NCI-H2171 treated with DMSO at 0.1 percent for 48 hours (cell line): ENCODE data around the gene GLB1L2.
A peak's percentile ranks its signal among the peaks of the same experiment; 100 is the strongest.

Experiments
- DNase-seq: peaks from one replicate; lab custom pipeline; 2025; lab: John Stamatoyannopoulos, UW

The GLB1L2 gene

GRCh38 chr11:134349109-134349801, 17.5 kb downstream of the GLB1L2 start:
- no peak for DNase-seq

- DNase-seq: no peak
These were observed 18.1 kb downstream of the GLB1L2 start for GRCh38 chr11:134349802-134350355.

DNA sequence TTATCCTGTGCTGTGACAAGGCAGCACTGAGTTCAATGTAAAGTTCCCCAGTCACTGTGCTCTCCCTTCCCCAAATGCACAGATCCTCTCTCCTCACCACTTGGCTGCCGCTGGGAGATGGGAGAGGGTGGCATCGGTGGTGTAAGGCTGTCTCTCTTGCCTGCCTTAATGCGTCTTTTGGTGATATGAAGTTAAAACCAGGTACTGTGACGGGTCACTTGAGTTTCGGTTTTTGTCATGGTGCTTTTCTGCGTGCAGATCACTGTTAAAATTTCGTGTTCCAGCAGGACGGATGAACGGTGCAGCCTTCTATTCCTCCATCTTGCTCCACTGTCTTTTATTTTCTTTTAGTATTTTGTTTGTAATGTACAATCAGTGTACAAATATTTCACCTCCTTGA, 18.6 kb downstream of the GLB1L2 start:
- DNase-seq: no peak

- DNase-seq: no peak
These were observed 20.3 kb downstream of the GLB1L2 start for GRCh38 chr11:134352111-134352510.

DNA sequence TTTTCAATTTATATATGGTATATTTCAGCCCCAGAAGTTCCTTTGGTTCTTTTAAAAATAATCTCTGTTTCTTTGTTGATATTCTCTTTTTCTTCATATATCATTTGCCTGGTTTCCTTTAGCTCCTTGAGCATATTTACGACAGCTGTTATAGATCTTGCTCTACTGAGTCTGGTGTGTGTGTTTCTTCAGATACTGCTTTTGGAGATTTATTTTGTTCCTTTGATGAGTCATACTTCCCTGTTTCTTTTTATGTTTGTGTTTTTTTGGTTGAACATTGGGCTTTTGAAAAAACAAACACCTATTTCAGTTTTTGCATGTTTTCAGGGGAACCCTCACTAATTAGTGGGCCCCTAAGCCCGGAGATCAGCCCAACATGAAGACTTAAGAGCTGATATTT, 23.3 kb downstream of the GLB1L2 start:
- DNase-seq: no peak

DNA sequence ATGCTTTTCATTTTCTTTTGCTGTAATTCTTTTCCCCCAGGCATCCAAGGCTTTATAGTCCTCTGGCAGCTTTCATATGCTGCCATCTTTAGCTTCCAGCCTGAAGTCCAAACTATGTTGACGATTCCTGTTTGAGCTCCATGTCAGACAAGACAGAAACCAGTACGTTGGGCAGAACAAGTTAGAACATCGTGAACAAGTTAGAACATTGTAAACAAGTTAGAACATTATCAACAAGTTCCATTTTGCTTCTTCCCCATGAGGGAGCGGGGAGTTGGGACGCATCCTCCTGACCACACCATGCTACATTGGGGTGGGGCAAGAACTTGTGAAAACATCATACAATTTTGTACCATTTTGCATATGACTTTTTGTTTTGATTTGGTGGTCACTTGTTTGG, 23.9 kb downstream of the GLB1L2 start:
- no peak for DNase-seq

DNA sequence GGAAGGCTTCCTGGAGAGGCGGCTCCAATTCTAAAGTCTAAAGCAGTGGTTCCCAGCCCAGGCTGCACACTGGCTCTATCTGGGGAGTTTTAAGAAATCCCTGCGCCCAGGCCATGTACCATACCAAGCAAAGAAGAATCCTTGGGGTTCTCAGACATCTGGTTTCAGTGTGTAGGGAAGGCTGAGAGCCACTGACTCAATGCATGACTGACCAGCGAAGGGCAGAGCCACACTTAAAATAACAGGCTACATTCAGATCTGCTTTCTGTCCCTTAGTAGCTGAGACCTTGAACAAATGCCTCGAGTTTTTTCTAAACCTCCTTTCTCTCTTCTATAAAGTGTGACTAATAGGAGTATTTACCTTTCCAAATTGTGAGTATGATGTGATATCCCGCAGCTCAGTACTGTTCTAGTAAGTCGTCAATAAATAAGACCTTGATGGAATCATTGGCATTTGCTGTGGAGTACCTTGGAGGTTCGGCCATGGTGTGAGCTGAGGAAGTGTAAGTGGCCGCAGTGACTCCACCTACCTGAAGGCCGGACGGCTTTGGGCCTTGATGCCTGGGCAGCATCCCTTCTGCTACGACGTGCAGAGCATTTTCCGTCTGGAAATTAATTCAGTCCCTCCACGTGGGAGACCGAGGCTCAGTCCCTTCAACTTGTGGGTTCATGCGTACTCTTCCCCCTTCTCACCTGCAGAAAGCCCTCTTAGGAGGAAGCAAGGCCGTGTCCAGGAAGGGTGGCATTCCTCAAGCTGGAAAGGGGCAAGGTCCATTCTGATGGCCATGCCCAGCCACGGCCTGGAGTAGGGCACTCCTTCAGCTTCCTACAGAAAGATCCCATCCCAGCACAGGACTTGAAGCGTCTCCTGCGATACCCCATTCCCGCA, 25.1 kb downstream of the GLB1L2 start:
- no peak for DNase-seq

DNA sequence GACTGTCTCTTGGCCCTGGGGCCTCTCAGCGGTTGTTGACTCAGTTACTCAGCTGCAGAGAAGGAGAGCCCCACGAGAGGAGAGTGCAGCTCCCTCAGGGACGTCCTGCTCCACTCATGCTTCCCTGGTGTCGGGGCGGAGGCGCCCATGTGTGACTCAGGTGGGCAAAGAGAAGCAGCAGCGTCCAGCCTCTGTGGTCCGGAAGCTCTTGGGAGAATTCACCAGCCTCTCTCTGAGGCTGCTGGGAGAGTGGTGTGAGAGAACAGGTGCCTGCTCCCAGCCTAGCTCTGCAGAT, 25.7 kb downstream of the GLB1L2 start:
- DNase-seq: no peak

- DNase-seq: no peak
These were observed 26.5 kb downstream of the GLB1L2 start for GRCh38 chr11:134358165-134358855.

- DNase-seq: no peak
These were observed 27.2 kb downstream of the GLB1L2 start for GRCh38 chr11:134358856-134359490.

GRCh38 chr11:134359646-134360045, 27.9 kb downstream of the GLB1L2 start:
- no peak for DNase-seq

GRCh38 chr11:134360050-134360835, 28.5 kb downstream of the GLB1L2 start:
- DNase-seq: peak; percentile 68

DNA sequence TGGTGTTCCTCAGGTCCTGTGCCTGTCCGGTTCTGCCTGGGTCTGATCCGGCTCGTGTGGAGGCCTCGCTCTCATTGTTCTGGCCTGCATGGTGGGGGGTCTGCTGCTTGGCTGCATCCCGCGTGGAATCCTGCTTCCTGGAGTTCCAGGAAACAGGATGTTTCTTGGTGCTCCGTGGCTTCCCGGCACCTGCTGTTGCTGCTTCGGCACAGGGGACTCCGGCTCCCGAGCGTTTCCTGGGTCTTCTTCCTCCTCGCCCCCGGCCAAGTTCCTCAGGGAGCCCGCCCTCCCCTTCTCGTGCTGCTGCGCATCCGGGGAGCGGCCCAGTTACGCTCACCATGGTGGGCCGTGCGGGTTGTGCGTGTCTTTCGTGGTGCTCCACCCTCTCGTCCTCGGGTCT, 29.9 kb downstream of the GLB1L2 start:
- DNase-seq: no peak

- DNase-seq: no peak
These were observed 30.6 kb downstream of the GLB1L2 start for GRCh38 chr11:134362192-134362901.

DNA sequence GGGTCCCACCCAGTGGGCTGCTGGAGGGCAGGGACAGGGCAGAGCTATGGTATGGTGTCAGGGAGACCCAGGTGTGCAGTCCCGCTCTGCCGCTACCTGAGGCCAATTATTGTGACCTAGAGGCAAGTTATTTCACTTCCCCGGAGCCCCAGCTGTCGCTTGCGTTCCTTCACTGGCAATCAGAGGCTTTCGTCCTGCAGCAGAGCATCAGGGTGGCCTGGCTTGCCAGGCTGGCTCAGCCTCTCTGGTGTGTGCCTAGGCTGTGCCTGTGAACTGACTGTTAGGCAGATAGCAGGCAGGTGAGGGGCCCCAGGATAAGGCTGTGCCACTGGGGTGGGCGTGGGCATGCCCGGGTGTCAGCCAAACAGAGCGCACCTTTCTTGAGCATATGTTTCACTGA, 31.4 kb downstream of the GLB1L2 start:
- no peak for DNase-seq

DNA sequence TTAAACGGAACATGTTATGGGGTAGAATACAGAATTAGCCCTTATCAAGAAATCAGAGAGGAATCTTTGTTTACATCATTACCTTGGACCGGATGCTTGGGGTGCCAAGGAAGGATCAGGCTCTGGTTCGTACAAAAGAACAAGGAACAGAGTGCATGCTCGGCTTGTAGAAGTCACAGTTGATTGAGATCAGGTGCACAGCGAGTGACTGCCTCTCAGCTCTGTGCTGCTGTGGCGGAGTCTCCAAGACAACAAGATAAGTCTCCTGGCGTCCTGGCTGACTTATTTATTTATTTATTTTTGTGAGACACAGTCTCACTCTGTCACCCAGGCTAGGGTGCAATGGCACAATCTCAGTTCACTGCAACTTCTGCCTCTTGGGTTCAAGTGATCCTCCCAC, 31.8 kb downstream of the GLB1L2 start:
- DNase-seq: no peak

- no peak for DNase-seq
These were observed 32.5 kb downstream of the GLB1L2 start for GRCh38 chr11:134364261-134364660.

DNA sequence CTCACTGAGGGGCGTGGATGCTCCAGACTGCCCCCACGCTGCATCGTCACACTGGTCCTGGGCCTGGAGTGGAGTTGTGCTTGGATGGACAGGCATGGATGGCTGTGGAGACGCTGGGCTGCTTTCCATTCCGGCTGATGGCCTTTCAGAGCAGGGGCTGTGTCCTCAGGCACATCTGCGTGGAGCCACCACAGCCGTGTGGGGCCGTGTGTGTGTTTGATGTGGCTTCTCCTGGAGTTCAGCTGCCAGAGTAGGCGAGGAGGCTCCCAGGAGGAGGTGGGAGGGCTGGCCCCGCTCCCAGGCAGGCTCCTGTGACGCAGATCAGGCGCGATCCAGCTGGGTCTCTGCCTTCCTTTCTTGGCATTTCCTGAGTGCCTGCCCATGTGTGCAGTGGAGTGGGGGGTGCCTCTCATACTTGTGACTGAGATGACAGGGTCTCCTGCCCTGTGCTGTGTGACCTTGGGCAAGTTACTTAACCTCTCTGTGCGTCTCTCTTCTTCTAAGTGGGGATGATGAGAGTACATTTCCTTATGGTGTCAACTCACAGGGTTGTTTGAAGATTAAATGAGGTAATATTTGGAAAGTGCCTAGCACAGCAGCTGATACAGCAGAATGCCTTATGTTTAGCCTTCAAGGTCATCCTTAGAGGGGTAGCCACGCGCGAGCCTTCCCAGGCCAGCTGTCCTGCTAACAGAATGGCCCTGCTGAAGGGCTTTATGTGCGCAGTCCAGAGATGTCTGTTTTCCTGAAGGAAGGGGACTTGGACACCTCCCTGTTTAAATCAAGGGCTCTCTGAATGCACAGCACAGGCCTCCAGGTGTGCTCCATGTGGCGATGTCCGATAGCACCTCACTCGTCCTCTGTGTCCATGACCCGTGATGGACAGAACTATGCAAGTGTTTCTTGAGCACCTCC, 33.5 kb downstream of the GLB1L2 start:
- DNase-seq: no peak

DNA sequence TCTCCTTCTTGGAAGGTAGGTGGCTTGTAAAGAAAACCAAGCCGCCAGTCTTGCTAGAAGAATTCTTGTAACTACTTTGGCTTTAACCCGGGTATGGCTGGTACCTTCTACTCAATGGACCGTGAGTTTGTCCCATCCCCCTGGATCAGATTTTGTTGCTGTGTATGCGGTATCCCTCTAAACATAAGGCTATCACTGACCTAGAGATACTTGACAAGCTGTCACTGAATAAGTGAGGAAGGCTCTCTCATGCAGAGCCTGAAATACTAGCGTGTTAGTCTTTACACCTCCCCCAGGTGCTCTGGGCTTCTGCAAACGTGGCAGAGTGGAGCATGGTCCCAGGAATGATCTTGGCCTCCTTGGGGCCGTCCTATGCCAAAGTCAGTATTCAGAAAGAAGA, 34.5 kb downstream of the GLB1L2 start:
- DNase-seq: no peak

GRCh38 chr11:134367781-134368180, 36.0 kb downstream of the GLB1L2 start:
- no peak for DNase-seq
